Activated CD4-positive, alpha-beta T cell treated with anti-CD3 and anti-CD28 coated beads, Interleukin-2, amount 50 U/mL, for 4 hours (primary cell): ENCODE results near the gene ARHGEF28.

Source experiments
- DNase-seq, 2 experiments: peaks; one replicate each; pipeline ENCODE4 v3.0.0-alpha.2; 2020

Gene ARHGEF28

DNA sequence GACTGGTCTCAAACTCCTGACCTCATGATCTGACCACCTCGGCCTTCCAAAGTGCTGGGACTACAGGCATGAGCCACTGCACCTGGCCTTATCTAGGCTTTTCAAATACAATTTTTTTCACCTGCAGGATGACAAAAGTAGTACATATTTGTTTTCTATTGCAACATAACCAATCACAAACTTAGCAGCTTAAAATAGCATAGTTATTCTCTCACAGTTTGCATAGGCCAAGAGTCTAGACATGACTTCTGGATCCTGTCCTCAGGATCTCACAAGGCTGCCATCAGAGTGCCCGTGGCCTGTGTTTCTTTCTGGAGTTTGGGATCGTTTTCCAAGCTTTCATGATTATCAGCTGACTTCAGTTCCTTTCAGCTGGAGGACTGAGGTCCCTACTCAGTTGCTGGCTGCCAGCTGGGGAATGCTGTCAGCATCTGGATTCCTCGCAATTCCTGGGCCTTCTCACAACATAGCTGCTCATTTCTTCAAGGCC is 348.9 kb downstream of the ARHGEF28 start:
- no peak for DNase-seq

GRCh38 chr5:73975845-73976244 is 349.8 kb downstream of the ARHGEF28 start:
- DNase-seq = no peak

DNA sequence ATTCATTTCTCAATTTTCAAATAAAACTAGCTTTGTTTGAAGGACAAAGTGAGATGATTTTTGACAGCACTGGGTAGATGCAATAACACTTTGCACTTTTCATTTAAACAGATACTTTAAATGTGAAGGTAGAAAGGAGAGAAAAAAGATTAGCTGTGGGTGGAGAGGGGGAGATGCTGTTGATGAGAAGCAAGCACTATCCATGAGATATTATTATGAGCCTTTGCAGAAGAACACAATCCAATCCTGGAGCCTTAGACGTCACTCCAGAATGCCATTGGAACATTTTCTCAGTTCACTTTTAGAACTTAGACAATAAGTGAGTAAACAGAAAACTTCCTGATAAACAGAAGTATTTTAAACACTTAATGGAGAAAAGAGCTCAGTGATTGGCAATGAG is 351.1 kb downstream of the ARHGEF28 start:
- DNase-seq = no peak

DNA sequence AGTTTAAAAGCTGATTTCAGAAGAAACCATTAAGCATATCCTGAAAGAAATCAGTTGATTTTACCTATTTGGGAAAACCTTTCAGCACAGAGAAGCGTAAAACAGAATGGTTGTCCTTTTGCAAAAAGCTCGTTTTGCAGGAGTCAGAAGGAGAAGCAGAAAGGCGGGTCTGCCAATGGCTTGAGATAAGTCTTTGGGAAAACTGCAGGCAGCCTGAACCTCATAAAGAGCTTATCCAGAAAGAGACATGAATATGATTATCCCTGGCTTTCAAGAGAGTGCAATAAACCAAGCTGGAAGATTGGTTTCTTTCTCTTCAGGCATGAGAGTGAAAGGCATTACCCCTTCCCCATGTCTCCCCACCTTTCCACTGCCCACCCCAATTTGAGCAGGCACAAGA is 353.3 kb downstream of the ARHGEF28 start:
- DNase-seq = no peak

- DNase-seq = no peak
Observed at GRCh38 chr5:73981704-73982103, 355.7 kb downstream of the ARHGEF28 start.

DNA sequence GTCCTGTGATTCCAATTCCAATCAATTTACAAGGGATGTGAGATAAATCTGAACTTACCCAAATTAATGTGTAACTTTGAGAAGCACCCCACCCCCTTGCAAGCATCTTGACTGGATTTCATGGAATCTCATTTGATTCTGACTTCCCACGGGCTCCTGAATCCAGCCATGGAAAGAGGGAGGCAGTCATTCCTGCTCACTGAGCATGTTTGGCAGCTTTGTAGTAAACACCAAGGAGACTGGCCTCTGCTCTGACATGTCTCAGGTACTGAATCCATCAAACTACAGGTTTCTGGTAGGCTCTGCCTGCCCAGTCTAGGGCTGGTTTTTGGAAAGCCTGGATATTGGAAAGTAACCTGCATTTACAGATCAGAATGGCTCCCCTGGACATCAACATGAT is 357.6 kb downstream of the ARHGEF28 start:
- DNase-seq = no peak

DNA sequence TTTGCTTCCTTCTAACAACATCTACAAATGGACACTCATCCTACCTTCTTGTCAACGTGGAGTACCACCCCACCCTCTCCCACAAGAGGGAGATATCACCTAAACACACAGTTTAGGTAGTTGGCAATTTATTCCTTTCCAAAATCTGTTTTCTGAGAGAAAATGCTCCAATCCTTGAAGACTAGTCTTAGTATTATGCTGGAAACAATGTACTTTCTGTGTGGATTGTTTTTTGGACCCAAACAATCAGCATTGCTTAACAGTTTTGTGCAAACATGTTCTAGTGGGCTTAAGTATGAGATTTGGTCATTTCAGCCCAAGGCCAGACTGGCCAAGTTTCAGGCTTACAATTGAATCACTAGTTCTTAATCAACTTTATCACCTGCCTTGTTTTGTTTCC is 359.1 kb downstream of the ARHGEF28 start:
- no peak for DNase-seq

- no peak for DNase-seq
Observed at GRCh38 chr5:73986729-73987128, 360.7 kb downstream of the ARHGEF28 start.

DNA sequence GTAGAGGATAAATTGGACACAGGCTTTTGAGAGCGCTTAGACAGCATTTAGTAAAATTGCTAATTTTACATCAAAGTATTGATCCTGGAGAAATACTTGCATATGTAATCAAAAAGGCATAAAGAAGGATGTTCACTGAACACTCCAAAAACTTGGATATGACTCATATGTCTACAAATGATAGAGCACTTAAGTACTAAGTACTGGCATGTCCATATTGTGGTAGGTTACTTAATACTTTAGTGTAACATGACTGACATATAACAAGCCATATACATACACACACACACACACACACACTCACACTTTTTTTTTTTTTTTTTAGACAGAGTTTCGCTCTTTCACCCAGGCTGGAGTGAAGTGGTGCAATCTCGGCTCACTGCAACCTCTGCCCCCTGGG is 361.9 kb downstream of the ARHGEF28 start:
- no peak for DNase-seq

- no peak for DNase-seq
Observed at GRCh38 chr5:73989956-73990355, 364.0 kb downstream of the ARHGEF28 start.
